ENCODE measurements around the gene PALMD.

The PALMD gene

GRCh38 chr1:99738858-99739465 lies 93.0 kb downstream of the PALMD start:
- Histone ChIP-seq H3K9ac (ENCODE audit: low read length) (no peak overlapping the region), H3K4me1 (ENCODE audit: control insufficient read depth, insufficient read depth, low read length) (no peaks in the 10 kb centered on the region), H3K27me3 (ENCODE audit: control insufficient read depth, insufficient read depth, low read length) (no peaks in the 10 kb centered on the region), H3K4me3 (ENCODE audit: low read length) (no peak overlapping the region), H3K9me3 (ENCODE audit: control insufficient read depth, low read length) (no peaks in the 10 kb centered on the region), H3K36me3 (ENCODE audit: control insufficient read depth, insufficient read depth, low read length) (no peaks in the 10 kb centered on the region)

DNA sequence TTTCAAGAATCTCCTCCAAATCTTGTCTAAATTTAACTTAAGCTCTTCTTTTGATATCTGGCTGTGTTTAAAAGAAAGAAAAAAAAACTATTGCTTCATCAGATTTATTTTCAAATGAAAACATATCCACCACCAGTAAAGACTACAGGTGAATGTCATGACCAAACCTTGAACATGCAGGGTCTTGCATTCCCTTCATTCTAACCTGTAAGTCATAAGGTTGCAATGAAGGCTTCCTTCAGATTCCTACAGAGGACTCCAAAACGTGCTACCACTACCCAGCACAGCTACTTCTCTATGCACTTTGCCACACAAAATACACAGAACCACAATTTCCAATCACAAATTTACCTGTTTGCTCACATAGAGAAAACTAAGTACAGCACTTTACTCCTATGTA lies 94.2 kb downstream of the PALMD start:
- Histone ChIP-seq H3K27me3 (ENCODE audit: control insufficient read depth, insufficient read depth, low read length) (no peaks in the 10 kb centered on the region), H3K36me3 (ENCODE audit: control insufficient read depth, insufficient read depth, low read length) (no peaks in the 10 kb centered on the region), H3K9me3 (ENCODE audit: control insufficient read depth, low read length) (no peaks in the 10 kb centered on the region), H3K9ac (ENCODE audit: low read length) (no peak overlapping the region), H3K4me3 (ENCODE audit: low read length) (no peak overlapping the region), H3K4me1 (ENCODE audit: control insufficient read depth, insufficient read depth, low read length) (no peaks in the 10 kb centered on the region)

Measured in mucosa of stomach (tissue), 1 donor.